ENCODE data around the gene SLC8A3.

The SLC8A3 gene

DNA sequence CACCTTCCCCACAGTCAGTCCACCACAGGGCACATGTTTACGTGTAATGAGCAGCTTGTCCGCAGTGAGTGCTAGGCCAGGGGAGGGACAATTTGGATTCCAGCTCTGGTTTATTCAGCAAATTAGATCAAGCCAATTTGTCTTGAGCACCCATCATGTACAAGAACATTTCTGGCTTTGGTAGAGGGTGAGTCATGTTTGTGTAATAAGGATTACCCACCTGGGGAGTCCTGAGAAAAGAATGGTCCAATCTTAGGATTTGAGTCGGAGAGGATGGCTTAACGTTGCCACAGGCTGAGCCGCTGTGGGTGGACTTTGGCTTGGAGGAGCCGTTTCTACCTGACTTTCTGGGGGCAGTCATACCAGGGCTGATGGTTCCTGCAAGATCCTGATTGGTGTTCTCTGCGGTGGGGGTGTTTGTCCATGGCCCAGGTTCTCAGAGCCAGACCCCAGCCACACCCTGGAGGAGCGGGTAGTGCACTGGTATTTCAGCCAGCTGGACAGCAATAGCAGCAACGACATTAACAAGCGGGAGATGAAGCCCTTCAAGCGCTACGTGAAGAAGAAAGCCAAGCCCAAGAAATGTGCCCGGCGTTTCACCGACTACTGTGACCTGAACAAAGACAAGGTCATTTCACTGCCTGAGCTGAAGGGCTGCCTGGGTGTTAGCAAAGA, 165.8 kb downstream of the SLC8A3 start:
- no peak for DNase-seq

DNA sequence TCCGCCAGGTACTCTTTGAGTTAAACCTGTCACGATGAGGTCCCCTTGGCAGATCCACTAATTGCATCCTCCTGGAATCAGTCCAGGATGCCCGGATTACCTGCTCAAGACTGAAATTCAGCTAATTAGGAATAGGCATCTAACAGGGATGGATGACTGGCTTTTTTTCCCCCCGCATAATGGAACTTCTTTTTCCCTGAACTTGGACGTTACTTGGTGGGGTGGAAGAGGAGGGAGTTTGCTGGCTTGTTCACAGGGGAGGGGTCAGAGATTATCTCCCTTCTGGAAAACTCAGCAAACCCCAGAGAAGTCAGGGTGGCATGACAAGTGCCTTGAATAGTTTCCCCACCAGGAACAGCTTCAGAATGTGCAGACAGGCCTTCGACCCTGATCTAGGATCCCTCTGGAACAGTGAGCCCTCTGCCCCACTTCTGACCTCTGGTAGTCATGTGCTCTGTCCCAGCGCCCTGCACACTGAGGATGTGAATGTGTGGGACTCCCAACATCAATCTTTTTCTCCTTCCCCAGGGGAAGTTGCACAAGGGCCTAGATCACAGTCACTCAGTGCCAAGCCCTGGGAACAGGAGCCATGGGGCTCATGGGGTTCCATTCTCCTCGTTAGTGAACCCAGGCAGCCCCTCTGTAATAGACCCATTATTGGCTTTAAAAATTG, 167.1 kb downstream of the SLC8A3 start:
- no peak for DNase-seq

DNA sequence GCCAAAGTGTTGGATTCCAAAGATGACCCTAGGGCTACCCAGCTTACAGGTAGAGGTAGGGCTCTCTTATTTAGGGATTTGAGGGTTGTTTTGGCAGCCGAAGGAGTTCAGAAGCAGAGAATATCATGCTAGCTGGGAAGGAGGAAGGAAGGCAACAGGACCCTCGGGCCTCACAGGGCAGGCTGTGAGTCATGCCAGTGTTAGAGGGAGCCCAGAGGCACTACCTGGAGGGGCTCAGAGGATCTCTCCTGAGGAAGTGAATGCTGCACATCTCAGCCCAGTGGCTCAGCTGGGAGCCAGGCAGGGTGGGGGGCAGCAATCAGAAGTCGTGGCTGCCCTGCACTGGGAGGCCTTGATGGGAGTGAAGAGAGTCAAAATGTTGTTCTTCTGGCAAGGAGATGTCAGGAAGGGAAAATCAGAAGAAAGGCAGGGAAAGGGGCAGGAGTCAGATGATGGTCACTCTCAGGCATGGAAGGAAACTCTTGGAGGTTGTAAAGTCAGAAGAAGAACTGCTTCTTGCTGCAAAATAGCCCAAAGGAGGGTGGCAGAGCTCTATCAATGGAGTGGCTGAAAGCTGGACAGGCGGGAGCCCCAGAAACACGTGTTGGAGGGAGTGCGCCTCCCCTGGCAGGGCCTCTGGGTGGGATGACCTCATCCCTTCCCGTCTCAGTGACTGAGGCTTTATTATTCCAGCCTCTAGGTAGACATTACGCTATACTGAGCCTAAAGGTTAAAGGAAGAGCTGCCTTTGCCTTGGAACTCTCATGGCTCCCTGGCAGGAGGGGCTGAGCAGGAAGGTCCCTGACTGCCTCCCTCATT, 168.2 kb downstream of the SLC8A3 start:
- DNase-seq = no peak

DNA sequence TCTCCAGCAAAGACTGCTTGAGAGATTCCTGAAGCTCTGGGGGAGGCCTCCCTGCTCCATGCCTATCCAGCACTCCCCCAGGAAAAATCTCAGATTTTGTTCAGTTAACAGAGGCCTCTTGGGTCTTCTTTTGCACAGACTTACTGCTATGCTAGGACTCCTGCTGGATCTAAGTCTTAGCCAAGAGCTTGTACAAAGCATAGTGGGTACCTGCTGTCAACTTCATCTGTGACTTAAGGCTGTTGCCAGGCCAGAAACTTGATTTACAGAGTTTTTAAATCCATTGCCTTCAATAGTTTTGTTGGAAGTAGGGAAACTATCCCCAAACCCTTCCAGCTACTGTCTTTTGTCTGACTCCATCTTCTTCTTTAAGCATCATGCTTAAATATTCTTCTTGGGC, 169.1 kb downstream of the SLC8A3 start:
- no peak for DNase-seq

DNA sequence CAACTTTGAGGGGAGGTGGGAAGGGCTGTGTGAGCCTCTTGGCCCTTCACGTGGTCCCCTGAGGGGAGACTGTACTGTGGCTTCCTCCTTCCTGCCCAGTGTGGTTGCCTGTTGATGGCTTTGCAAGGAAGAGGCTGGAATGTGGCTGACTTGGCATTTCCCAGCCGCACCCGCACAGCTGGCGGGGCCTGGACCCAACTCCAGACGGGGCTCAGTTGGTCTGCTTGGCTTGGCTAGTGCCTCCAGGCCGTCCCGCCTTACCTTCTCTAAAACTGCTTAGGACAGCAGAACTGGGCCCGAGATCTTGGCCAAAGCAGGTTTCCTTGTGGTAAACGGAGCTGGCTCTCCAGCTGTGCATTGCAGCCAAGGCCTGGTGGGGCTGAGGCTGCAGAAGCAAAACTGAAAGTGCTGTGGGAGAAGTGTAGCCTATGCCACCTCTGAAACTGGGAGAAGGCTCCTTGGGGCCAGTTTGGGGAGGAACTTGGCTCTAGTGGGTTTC, 170.0 kb downstream of the SLC8A3 start:
- no peak for DNase-seq

DNA sequence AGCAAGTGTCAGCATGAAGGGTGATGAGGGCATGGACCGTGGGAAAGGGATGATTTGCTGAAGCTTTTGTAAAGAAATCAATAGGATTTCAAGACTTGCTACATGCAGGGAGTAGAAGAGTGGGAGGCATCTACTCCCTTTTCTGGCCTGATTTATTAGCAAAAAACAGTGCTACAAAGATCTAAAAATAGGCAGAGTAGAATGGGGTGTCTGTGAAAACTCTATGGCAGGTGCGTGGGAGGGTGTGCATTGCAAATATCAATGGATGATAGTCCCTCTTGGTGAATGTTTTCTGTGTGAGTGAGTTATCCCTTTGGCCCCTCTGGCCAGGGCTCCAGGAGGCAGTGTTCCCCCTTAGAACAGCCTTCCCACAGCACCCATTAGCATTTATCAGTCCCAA, 170.5 kb downstream of the SLC8A3 start:
- no peak for DNase-seq

DNA sequence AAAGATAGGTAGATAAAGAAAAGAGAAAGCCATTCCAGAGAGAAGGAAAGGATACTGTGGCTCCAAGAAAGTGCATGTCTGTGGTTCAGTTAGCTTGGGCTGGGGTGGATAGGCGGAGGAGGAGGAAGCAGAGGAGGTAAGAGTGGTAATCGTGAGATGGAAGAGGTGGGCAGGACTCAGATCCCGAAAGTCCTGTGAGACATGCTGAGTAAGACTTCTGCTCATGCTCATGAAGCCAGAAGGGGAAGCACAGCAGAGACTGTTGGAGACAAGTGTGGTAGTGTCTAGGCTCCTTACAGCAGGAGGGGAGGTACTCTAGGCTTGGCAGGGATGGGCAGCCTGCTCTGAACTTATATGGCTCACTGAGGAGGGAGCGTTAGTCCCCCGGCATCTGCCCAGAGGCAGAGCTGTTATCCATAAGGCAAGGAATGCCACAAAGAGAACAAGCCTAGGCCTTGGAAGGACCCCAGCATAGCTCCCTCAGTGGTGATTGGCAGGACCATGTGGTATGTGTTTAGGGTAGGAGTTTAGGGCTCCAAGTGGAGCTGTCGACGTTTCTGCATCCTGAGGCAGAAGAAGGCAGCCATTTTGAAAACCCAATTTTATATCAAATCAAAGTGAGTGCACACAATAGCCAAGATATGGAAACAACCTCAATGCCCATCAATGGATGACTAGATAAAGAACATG, 174.2 kb downstream of the SLC8A3 start:
- DNase-seq = no peak

DNA sequence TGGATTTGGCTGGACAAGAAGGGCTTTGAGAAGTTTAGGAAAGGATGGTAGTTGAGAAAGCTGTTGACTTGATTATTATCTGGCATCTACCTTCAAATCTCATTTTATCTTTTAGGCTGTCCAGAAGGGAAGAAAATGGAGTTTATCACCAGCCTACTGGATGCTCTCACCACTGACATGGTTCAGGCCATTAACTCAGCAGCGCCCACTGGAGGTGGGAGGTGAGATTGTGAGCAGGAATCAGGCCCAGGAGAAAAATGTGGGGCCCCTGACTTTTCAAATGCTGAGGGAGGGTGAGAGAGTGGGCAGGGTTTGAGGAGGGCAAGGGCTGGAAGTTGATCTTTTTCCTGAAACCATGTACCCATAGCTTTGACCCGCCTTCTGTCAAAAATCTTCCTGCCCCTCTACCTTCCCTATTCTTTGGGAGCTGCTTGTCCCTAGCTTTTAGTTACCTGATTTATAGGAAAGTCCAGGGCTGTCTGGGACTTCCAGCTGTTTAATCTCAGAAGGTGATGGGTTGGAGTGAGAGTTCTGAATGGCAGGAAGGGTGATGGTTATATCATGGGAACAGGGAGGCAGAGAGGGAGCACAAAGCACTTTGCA, 175.4 kb downstream of the SLC8A3 start:
- no peak for DNase-seq

DNA sequence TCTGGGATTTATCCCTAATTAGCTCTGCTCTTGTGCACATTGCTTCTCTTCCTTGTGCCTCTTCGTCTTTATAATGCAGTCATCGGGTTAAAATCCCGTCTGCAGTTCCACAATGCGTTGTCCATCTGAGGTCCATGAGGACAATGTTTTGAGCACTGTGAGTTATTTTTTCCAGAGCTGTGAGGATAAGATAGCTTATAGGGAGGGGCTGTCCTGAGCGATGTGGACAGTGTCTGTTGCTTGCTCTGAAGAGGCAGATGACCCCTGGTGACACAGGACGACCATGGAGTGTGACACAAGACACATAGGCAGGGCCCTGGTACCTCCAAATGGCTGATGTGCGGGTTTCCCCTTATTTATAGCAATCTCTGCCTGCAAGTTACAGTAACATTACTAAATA, 177.0 kb downstream of the SLC8A3 start:
- no peak for DNase-seq

DNA sequence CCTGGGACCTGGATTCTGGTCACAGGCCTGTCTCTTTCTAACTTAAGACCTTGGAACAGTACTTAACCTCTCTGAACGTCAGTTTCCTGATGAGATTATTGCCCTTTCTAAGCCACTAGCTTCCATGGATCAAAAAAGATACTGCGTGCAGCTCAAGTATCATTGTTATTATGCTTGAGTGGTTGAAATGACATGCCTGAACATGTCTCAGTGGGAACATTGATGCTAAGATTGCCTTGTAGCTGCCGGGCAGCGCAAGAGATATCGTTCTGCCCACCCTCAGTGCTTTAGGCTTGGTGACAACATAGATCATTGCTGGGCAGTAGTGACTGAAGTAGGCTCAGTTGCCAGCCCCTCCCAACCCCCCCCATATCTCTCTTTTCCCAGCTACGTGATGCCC, 177.7 kb downstream of the SLC8A3 start:
- no peak for DNase-seq

DNA sequence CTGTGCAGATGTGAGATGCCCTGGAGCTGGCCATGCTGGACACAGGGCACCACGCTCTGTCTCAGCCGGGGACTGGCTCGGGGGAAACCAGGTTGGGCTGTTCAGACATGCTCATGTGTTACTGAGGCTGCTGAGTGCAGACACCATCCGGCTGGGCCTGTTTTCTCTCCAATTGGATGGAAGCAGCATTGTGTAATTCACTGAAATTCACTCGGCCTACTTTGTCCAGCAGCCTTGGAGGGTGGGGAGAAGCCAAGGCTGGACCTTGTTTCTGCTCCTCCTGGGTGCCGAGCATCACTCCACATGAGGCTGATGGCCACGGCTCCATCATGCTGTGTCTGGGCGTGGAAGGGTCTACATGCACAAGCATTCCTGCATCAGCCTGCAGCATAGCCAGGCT, 178.8 kb downstream of the SLC8A3 start:
- no peak for DNase-seq

DNA sequence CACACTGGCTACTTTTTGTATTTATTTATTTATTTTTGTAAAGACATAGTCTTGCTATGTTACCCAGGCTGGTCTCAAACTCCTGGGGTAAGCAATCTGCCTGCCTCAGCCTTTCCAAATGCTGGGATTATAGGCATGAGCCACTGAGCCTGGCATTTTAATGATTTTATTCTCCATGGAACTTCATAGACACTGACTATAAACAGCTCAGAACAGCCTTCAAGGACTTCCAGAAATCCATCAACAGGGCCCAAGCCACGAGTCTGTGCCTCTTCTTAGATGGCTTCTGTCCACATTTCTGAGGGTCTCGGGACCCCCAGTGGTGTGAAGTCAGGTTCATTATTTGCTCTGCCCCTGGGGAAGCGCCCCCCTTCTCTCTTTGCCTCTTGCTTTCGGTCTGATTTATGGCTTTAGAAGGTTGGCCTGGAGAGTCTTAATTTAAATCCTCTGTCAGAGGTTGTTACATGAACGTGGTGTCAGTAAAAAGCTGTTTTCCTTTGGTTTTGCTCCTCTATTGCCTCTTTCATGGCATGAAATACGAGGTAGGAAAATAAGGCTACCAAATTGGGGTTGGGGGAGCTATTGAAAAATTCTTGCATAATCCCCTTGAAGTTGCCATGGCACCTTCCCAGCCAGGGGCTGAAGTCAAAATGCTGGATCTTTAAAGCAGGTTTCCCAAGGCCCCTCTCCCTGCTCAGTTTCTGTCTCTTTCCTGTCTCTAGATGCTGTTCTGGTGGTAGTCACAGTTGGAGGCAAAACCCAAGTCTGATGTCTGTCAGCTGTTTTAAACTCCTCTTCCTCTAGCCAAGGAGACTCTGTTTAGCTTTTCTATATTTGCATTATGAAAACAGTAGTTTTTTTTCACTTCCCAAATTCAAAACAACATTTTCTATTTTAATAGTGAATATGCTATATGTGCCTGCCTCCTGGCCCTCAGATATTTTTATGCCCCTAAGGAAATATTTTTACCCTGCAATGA, 180.2 kb downstream of the SLC8A3 start:
- DNase-seq = no peak

DNA sequence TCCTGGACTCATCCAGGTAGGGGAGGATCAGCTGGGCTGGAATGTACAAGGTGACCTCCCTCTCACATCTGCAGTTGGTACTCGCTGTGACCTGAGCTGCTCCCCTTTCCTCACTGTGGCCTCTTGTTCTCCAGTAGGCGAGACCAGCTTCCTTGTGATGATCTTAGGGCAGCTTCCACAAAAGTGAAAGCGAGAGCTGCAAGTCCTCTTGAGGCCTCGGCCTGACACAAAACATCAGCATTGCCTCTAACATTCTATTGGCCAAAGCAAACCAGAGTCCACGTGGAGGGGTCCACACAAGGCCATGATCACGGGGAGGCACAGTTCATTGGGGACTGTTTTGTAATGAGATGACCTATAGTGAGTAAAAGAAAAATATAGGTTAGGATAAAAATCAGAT, 182.1 kb downstream of the SLC8A3 start:
- no peak for DNase-seq

DNA sequence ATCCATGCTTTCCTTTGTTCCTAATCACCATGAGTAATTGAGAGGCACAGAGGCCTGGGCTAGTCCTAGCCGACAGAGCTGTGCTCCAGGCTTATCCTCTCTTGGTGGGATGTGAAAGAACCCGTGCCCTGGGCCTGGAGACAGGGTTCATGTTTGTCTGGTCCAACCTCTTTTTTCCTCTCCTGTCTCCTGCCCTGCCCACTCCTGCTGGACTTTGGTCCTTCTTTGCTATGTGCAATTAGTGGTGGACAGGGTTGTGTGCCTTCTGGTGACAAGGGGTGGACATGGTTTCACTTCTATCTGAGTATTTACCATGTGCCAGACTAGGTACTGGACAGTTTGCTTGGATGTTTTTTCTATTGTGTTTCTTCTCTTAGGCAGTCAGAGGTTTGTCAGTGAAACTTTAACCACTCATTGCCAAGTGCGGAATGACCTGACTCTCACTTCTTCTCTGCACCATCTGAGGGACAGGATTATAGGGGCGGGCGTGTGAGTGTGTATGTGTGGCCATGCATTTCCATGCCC, 183.4 kb downstream of the SLC8A3 start:
- DNase-seq = no peak

DNA sequence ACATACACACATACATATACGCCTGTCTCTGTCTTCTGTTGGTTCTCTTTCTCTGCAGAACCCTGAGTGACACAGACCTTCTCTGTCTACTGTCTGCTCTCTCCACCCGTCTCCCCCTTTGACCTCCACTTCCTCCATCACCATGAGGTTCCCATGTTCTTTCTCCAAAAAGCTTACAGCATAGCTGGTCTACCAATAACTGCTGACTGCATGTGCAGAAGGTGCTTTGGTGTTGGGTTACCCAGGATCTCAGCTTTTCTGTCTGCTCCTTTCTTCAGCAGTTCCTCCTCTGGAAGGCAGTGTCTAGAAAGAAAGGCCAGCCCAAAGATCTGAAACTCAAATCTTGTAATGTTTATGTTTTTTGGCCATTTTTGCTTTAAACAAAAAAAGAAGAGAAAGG, 184.0 kb downstream of the SLC8A3 start:
- DNase-seq = no peak

DNA sequence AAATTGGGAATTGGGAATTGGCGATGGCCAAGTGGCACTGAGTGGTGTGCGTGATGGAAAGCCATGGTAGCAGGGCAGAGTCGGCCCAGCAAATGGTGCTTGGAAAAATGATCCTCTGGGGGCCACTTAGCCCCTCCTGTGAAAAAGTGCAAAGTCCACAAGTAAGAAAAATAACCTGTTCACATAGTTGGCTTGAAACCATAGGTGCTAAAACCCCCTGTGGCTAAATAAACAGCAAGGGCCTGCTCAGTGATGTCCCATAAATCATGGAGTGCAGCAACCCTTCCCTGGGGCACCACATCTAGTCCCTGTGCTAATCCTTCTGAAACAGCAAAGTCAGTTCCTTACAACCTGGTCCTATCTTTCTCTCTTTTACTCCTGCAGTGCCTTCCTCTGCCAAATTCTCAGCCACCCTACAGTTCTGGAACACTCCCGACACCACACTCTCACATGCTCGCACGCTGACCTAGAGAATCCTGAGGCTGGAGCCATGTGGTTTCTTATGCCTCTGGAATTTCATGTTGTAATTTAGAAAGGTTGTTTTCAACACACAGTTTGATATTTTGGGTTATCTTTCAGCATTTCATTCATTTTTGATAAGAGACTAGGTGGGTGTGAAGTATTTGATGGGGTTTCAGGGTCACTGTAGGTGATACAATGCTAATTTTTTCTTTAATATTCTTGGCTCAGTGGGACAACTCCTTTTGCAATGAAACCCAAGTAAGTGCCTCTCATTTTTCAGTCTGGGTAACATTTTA, 186.0 kb downstream of the SLC8A3 start:
- DNase-seq = no peak

DNA sequence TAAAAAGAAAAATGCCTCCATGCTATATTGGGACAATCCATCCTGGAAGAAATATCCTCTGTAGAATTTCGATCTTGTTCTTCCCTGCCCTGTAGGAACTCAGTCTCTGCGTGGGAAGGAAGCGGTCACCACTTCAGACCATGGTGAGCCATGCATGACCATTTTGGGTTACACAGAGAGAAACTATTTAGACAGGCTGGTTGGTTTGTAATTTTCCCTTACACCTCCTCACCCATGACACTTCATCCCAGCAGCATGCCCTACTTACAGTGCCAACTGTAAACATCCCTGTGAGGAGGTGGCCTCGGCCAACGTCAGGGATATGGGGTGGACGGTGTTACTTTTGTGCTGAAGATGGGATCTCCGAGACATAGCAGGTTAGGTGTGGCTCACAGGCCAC, 188.2 kb downstream of the SLC8A3 start:
- DNase-seq = no peak

DNA sequence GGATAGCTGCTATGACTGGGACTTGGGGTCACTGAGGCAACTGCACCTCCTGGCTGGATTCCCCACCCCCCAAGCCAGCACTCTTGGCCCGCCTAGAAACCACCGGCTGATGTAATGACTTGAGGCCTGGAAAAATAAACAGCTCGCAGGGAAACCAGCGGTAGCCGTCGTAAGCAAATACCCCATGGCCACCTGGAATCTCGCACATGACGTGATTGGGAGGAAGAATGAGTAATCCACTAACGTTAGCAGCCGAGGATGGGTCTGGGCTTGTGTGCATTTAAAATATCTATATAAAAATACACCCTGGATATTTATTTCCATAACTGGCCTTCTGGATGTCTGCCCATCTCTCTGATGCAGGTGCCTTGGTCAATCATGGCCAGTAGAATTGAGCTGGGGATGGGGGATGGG, 189.5 kb downstream of the SLC8A3 start:
- no peak for DNase-seq

DNA sequence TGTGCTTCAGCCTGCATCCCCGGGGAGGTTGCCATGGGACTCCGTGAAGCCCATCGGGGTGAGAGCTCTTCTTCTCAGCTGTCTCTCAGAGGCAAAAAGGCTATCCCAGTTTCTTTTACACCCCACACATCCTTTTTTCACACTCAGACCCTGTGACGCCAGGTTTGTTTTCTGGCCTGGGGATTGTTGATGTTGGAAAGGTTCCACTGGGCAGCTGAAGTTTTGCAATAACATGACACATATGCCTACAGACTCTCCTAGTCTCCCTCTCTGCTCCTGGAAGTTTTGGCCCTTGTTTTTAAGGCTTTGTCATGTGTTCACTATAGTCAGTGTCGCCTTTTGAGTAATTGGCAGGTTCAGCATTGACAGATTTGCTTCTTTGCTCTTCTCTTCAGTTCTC, 190.9 kb downstream of the SLC8A3 start:
- no peak for DNase-seq

DNA sequence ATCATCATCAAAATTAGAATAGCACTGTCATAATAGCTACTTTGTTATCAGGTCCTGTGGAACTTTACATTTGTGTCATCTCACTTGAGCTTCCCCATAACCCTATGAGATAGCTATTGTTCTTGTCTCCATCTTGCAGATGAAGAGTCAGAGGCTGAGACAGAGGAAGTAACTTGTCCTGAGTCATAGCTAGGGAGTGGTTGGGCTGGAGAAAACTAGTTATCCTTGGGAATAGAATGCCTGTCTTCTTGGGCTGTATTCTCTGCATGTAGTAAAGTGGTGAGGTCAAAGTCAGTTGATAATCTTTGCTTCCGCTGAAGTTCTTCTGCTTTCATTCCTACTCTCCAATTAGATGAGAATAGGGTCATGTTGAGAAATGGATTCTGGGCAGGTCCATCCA, 192.5 kb downstream of the SLC8A3 start:
- no peak for DNase-seq
